ENCODE data around the gene RHOBTB3.

DNA sequence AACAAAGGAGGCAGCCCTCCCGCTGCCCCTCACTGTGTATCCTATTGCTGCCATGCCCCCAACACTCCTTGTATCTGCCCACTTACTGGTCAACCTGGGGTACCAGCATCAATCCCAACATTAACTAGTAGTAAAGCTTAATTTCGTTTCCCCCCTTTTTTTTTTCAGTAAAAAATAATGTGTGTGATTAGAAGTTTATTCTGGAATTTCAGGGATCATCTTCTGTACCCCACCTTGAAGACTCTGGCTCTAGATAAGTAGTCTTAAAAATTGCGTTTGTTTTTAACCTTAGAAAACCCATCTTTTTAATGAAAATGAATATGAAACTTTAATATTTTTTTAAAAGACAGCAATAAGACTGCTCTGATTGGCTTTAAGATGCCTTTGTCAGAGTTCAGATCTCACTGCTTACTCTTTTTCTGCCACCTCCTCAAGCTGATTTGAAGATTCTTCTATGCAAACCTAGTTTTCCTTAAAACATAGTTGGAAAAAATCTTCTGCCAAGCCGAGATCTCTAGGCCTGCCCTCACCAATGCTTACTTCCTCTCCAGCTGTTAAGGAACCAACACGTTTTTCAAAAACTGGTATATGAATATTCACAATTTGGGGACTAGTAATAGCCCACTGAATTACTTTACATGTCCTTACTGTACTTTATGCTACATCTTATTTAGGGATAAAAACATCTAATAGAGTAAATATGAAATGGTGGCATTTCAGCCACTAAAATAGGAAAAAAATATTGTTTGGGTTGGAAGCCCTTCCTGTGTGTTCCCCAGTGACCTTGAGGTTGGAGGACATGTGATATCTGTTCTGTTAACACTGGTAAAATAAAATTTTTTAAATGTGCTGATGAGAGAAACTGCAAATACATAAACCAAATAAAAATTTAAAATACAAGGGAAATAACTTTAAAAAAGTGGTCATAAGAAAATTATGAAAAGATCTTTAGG is 4.0 kb upstream of the RHOBTB3 start:
- no peak for TF ChIP-seq CTCF (IDR thresholded peaks at IDR 0.05)
- TF ChIP-seq POLR2A (IDR thresholded peaks at IDR 0.05), result no peak

All from thyroid gland (tissue), 4 donors.